Endothelial cell of umbilical vein (primary cell): ENCODE results near the gene GLRB. TPM values are rescaled to one million over a fixed set of nuclear protein-coding genes. Genes with fewer than 3 reads are reported as not detected.

Experiments
- BruUV-seq: library from RNA; stranded (reverse); fragments of 400-500 nt; replicated peaks from 2 replicates; lab custom pipeline; 2021; lab: Mats Ljungman, UMichigan
- CTCF ChIA-PET: fragments of 300-600, 350-600 bp; sonication (Branson Sonifier 250); formaldehyde crosslinking; loops from one replicate; lab custom pipeline; 2021; ENCODE audit warnings: antibody characterized with exemption, inconsistent platforms; lab: Charles Lee
- POLR2A ChIA-PET: fragments of 300-600, 350-600 bp; sonication (Branson Sonifier 250); formaldehyde crosslinking; loops from one replicate; lab custom pipeline; 2021; ENCODE audit warnings: antibody characterized with exemption, inconsistent platforms; lab: Charles Lee
- DNase-seq: peaks from one replicate; pipeline ENCODE4 v3.0.0-alpha.2; 2011; ENCODE audit warnings: low read depth, low spot score
- FAIRE-seq: peaks from 2 replicates; lab custom pipeline; 2011; peaks lifted over from hg19 to GRCh38; lab: Jason Lieb, UNC
- H2AFZ ChIP-seq: 2 replicates; pipeline ENCODE4 v1.6.0; 2012; ENCODE audit warnings: low read depth, low read length, control low read depth, inconsistent platforms
- H3K27ac ChIP-seq: 2 replicates; pipeline ENCODE4 v1.5.1; 2011; ENCODE audit warnings: low read depth, mild to moderate bottlenecking, control low read depth, low read length, moderate library complexity; ENCODE audit not compliant: insufficient read depth
- H3K27me3 ChIP-seq, 2 experiments: 2 replicates each; pipeline versions ENCODE4 v1.6.0 to v1.6.1; 2011; ENCODE audit warnings: low read length in 2 of 2, mixed read lengths in 1 of 2; ENCODE audit not compliant: control insufficient read depth in 2 of 2, insufficient read depth in 2 of 2
- H3K36me3 ChIP-seq, 2 experiments: 2 replicates in 1 of 2; 3 replicates in 1 of 2; pipeline ENCODE4 v1.5.1; 2011; ENCODE audit warnings: low read length in 2 of 2, mild to moderate bottlenecking in 1 of 2, moderate library complexity in 1 of 2; ENCODE audit not compliant: control insufficient read depth in 2 of 2, insufficient read depth in 2 of 2; ENCODE audit errors: extremely low read depth in 1 of 2
- H3K4me1 ChIP-seq: 3 replicates; pipeline ENCODE4 v1.5.1; 2011; ENCODE audit warnings: mild to moderate bottlenecking, low read length; ENCODE audit not compliant: control insufficient read depth, insufficient read depth; ENCODE audit errors: extremely low read depth
- H3K4me2 ChIP-seq: 2 replicates; pipeline ENCODE4 v1.6.1; 2011; ENCODE audit warnings: low read length, control low read depth, mixed read lengths; ENCODE audit not compliant: insufficient read depth
- H3K4me3 ChIP-seq, 3 experiments: fragments of 200-600 bp in 1 of 3; sonication (generic), shearing (Covaris generic) in 1 of 3; replicated peaks in 1 of 3; 2 replicates each; pipeline ENCODE4 v1.5.1; 2011 to 2016; ENCODE audit warnings: control low read depth in 3 of 3, low read length in 3 of 3, mild to moderate bottlenecking in 2 of 3, inconsistent platforms in 1 of 3, low read depth in 1 of 3, moderate library complexity in 1 of 3; ENCODE audit not compliant: insufficient read depth in 1 of 3
- H3K79me2 ChIP-seq: 2 replicates; pipeline ENCODE4 v1.6.0; 2012; ENCODE audit warnings: low read length, inconsistent platforms; ENCODE audit not compliant: control insufficient read depth, insufficient read depth
- H3K9ac ChIP-seq: replicated peaks from 2 replicates; pipeline ENCODE3; 2011; ENCODE audit warnings: low read length, control low read depth; ENCODE audit not compliant: insufficient read depth; ENCODE audit errors: extremely low read depth
- H3K9me1 ChIP-seq: replicated peaks from 3 replicates; pipeline ENCODE4 v1.6.0; 2011; ENCODE audit warnings: mild to moderate bottlenecking, low read length; ENCODE audit not compliant: control insufficient read depth, insufficient read depth; ENCODE audit errors: extremely low read depth
- H3K9me3 ChIP-seq: replicated peaks from 2 replicates; pipeline ENCODE4 v1.5.1; 2012; ENCODE audit warnings: low read length, inconsistent platforms; ENCODE audit not compliant: control insufficient read depth, insufficient read depth
- H4K20me1 ChIP-seq: replicated peaks from 2 replicates; pipeline ENCODE3; 2011; ENCODE audit warnings: mild to moderate bottlenecking, low read length; ENCODE audit not compliant: control insufficient read depth, insufficient read depth; ENCODE audit errors: extremely low read depth
- CTCF ChIP-seq, 2 donors: IDR thresholded peaks; 1 replicate in 1 of 2; 2 replicates in 1 of 2; pipeline ENCODE4 v1.5.1; 2011; ENCODE audit warnings: low read length in 2 of 2, mild to moderate bottlenecking in 2 of 2, moderate library complexity in 2 of 2, control low read depth in 1 of 2, inconsistent platforms in 1 of 2, low read depth in 1 of 2; ENCODE audit not compliant: insufficient read depth in 1 of 2; ENCODE audit errors: extremely low read depth in 1 of 2
- EZH2 ChIP-seq: IDR thresholded peaks from 2 replicates; pipeline ENCODE4 v1.6.1; 2012; ENCODE audit warnings: borderline replicate concordance, low read depth, mild to moderate bottlenecking, moderate library complexity, low read length, inconsistent platforms; ENCODE audit not compliant: severe bottlenecking
- FOS ChIP-seq: IDR thresholded peaks from 2 replicates; pipeline ENCODE4 v1.6.1; 2011; ENCODE audit warnings: mild to moderate bottlenecking, low read length, moderate library complexity, borderline replicate concordance; ENCODE audit not compliant: insufficient read depth
- GATA2 ChIP-seq: IDR thresholded peaks from 2 replicates; pipeline ENCODE4 v1.7.0; 2011; ENCODE audit warnings: low read depth, mild to moderate bottlenecking, moderate library complexity, mixed read lengths, low read length; ENCODE audit not compliant: insufficient read length, insufficient read depth
- JUN ChIP-seq: IDR thresholded peaks from 2 replicates; pipeline ENCODE4 v1.6.1; 2011; ENCODE audit warnings: borderline replicate concordance, low read depth; ENCODE audit not compliant: insufficient read length, insufficient read depth
- MAX ChIP-seq: IDR thresholded peaks from 2 replicates; pipeline ENCODE4 v1.6.1; 2011; ENCODE audit not compliant: insufficient read depth, insufficient read length
- MYC ChIP-seq: IDR thresholded peaks from one replicate; pipeline ENCODE4 v1.6.1; 2011; ENCODE audit warnings: mild to moderate bottlenecking, low read depth, low read length
- POLR2A ChIP-seq: IDR thresholded peaks from 2 replicates; pipeline ENCODE4 v1.6.1; 2012; ENCODE audit warnings: low read depth, mild to moderate bottlenecking, control low read depth, low read length
- POLR2AphosphoS5 ChIP-seq: IDR thresholded peaks from 2 replicates; pipeline ENCODE4 v1.6.1; 2012; ENCODE audit warnings: low read depth, mild to moderate bottlenecking, control low read depth, low read length, moderate library complexity; ENCODE audit not compliant: insufficient read depth
- dilution Hi-C: fragments of 300-500 bp; cut with MboI; formaldehyde crosslinking; loops from one replicate; pipeline ENCODE4 v1.15.0; 2019; ENCODE audit warnings: low sequenced_read_pairs; ENCODE audit not compliant: extremely low pct_ligation_motif_present
- intact Hi-C: fragments of 100-400 bp; cut with micrococcal nuclease; formaldehyde crosslinking; loops from one replicate; pipeline ENCODE4 v1.10.0; 2022
- polyA plus RNA-seq, 4 experiments: library from polyadenylated mRNA; depleted of rRNA in 3 of 4; stranded (reverse) in 3 of 4; unstranded in 1 of 4; fragments of >200 nt; gene quantifications; 2 replicates each; pipeline versions ENCODE4 v1.2.1 to v1.2.3, GENCODE V29; 2011 to 2012; ENCODE audit warnings: missing spikeins in 1 of 4
- total RNA-seq: library from RNA; stranded (reverse); gene quantifications from 2 replicates; pipeline ENCODE4 v1.2.3, GENCODE V29; 2021

The GLRB gene
- total and polyA plus RNA-seq, 2 donors (not counting 3 experiments of a cell fraction or from before 2014, with no cell fraction given) = 3.8 to 5.7 TPM

GRCh38 chr4:157170321-157170720, 94.4 kb downstream of the GLRB start:
- FAIRE-seq = no peak
- intact Hi-C loops = no loop called here
- no peak for DNase-seq
- Histone ChIP-seq H3K79me2 (no peaks in the 10 kb centered on the region), H3K9me1 (no peaks in the 10 kb centered on the region), H3K4me1 (no peaks in the 10 kb centered on the region), H2AFZ (no peak overlapping the region), H3K36me3 (no peaks in the 10 kb centered on the region), H3K27ac (no peak overlapping the region), H3K9me3 (no peaks in the 10 kb centered on the region), H3K4me3 (no peak overlapping the region), H3K27me3 (no peaks in the 10 kb centered on the region), H3K4me2 (no peak overlapping the region), H4K20me1 (no peaks in the 10 kb centered on the region), H3K9ac (no peak overlapping the region)
- TF ChIP-seq GATA2 (no peak), EZH2 (no peak), FOS (no peak), CTCF (IDR thresholded peaks at IDR 0.05; ENCODE audit: extremely low read depth in 1 of 2, insufficient read depth in 1 of 2, low read depth in 1 of 2, low read length in 2 of 2) (no peak), MYC (no peak), POLR2AphosphoS5 (no peak), JUN (no peak), MAX (no peak), POLR2A (no peak)
- dilution Hi-C loops = no loop called here
- BruUV-seq = no TSS peak
- POLR2A ChIA-PET = no interaction called here
- CTCF ChIA-PET = interaction anchor here (2.2 kb wide), 1 partner anchor 200 kb away, joined by 7 read pairs; the partner anchor contains the start of gene PDGFC
